ENCODE data around the gene COL8A1. TPM values are rescaled to one million over a fixed set of nuclear protein-coding genes. Genes with fewer than 3 reads are reported as not detected.
"Not testable (repeated sequence)": the region's sequence is repeated elsewhere in the genome, so short reads cannot be mapped to it uniquely, and the experiment has no call there.

Gene COL8A1
- total and polyA plus RNA-seq, 8 donors = 0.96 to 283 (median 2.6) TPM

- Histone ChIP-seq H3K27me3 (no peaks in the 10 kb centered on the region), H3K9me3 (no peaks in the 10 kb centered on the region), H3K36me3 (no peaks in the 10 kb centered on the region), H3K4me1 (peaks cover 0 to 3% of the 10 kb centered on the region in 2 donors), H3K4me3 (no peak overlapping the region), H3K27ac (no peak overlapping the region)
- intact Hi-C loops (cut with DNase I) = no loop called here
- TF ChIP-seq CTCF (IDR thresholded peaks at IDR 0.05) = no peak
- DNase-seq (no peak), ATAC-seq (no peak)
Measured at GRCh38 chr3:99834211-99834957, 196.0 kb downstream of the COL8A1 start.

GRCh38 chr3:99836681-99837080 is 198.3 kb downstream of the COL8A1 start:
- DNase-seq (no peak), ATAC-seq (no peak)
- Histone ChIP-seq H3K27ac (no peak overlapping the region), H3K4me3 (no peak overlapping the region), H3K27me3 (no peaks in the 10 kb centered on the region), H3K4me1 (peaks cover 0 to 3% of the 10 kb centered on the region in 2 donors), H3K9me3 (no peaks in the 10 kb centered on the region), H3K36me3 (no peaks in the 10 kb centered on the region)
- TF ChIP-seq CTCF (IDR thresholded peaks at IDR 0.05) = no peak
- intact Hi-C loops (cut with DNase I) = no loop called here

- no peak for TF ChIP-seq CTCF (IDR thresholded peaks at IDR 0.05)
- no peak overlapping the region for H3K4me3 ChIP-seq
- DNase-seq (no peak), ATAC-seq (no peak)
- H3K9me3 ChIP-seq = no peaks in the 10 kb centered on the region
- no peak overlapping the region for H3K27ac ChIP-seq
- H3K27me3 ChIP-seq = no peaks in the 10 kb centered on the region
- peaks cover 0 to 3% of the 10 kb centered on the region in 2 donors for H3K4me1 ChIP-seq
- H3K36me3 ChIP-seq = no peaks in the 10 kb centered on the region
- intact Hi-C loops (cut with DNase I) = no loop called here
Measured at GRCh38 chr3:99837715-99838114, 199.3 kb downstream of the COL8A1 start.

- no peak for DNase-seq
- no peak for TF ChIP-seq CTCF (IDR thresholded peaks at IDR 0.05)
- no peaks in the 10 kb centered on the region for H3K36me3 ChIP-seq
- intact Hi-C loops (cut with DNase I) = no loop called here
- H3K4me1 ChIP-seq = peaks cover 8 to 12% of the 10 kb centered on the region in 2 donors
- H3K9me3 ChIP-seq = no peaks in the 10 kb centered on the region
- no peak for ATAC-seq
- no peaks in the 10 kb centered on the region for H3K27me3 ChIP-seq
- H3K4me3 ChIP-seq = no peak overlapping the region
- H3K27ac ChIP-seq = no peak overlapping the region
Measured at GRCh38 chr3:99838755-99839154, 200.4 kb downstream of the COL8A1 start.

- Histone ChIP-seq H3K4me1 (peaks cover 12 to 17% of the 10 kb centered on the region in 2 donors), H3K9me3 (no peaks in the 10 kb centered on the region), H3K27me3 (no peaks in the 10 kb centered on the region), H3K4me3 (no peak overlapping the region), H3K27ac (no peak overlapping the region), H3K36me3 (no peaks in the 10 kb centered on the region)
- intact Hi-C loops (cut with DNase I) = loop anchor here in 1 of 2 donors (5.0 kb wide), 1 partner anchor 418 kb away; no protein-coding TSS in a partner anchor
- no peak for DNase-seq
- TF ChIP-seq CTCF (IDR thresholded peaks at IDR 0.05) = no peak
- ATAC-seq = no peak
Measured at GRCh38 chr3:99839613-99840012, 201.2 kb downstream of the COL8A1 start.

GRCh38 chr3:99841949-99842348 is 203.6 kb downstream of the COL8A1 start:
- ATAC-seq, H3K27ac ChIP-seq, H3K9me3 ChIP-seq, H3K27me3 ChIP-seq, H3K4me3 ChIP-seq, DNase-seq, H3K36me3 ChIP-seq: not testable (repeated sequence)
- H3K4me1 ChIP-seq = peaks cover 13 to 27% of the 10 kb centered on the region in 2 donors
- intact Hi-C loops (cut with DNase I) = loop anchor here in 1 of 2 donors (5.0 kb wide), 1 partner anchor 415 kb away; no protein-coding TSS in a partner anchor
